ENCODE measurements around the gene RASSF8. TPM values are rescaled to one million over a fixed set of nuclear protein-coding genes. Genes with fewer than 3 reads are reported as not detected.

Gene RASSF8
- total and polyA plus RNA-seq, 9 of the 15 experiments (the other 6 are each of a cell fraction or from before 2014, with no cell fraction given): 0.01 to 0.36 (median 0.12) TPM; not detected in 1

DNA sequence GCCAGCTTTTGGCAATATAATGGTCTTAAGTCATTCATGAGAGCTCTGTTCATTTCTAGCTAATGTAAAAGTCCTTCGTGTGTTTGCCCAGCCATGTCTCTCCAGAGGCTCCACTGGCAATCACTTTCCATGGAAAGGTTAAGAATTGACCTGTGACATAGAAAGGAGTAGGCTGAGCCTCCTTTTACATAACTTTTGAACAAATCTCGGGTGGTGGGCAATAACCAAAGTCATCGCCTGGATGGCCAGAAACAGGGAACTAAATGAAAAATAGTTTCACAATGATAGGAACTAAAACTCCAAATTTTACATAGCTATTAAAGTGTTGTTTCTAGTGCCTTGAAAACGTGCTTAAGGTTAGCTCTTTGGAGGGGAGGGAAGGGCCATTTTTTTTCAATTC lies 159.8 kb downstream of the RASSF8 start:
- Histone ChIP-seq H3K9ac (ENCODE audit: insufficient read depth in 1 of 2, low read depth in 2 of 2, low read length in 2 of 2) (no peak overlapping the region), H3K9me1 (ENCODE audit: control insufficient read depth, insufficient read depth, low read length) (no peaks in the 10 kb centered on the region), H3K4me1 (replicated peaks in 1 of 2; ENCODE audit: control insufficient read depth in 2 of 2, insufficient read depth in 2 of 2, low read length in 2 of 2) (peaks cover 19 to 23% of the 10 kb centered on the region in 2 experiments), H2AFZ (ENCODE audit: low read depth, low read length) (no peak overlapping the region), H3K79me2 (ENCODE audit: control insufficient read depth, insufficient read depth, low read length) (no peaks in the 10 kb centered on the region), H3K27ac (ENCODE audit: extremely low read depth, low read depth, low read length) (no peak overlapping the region), H3K4me2 (ENCODE audit: insufficient read depth, low read length) (no peak overlapping the region), H3K4me3 (no peak overlapping the region), H3K36me3 (ENCODE audit: control insufficient read depth, insufficient read depth, low read length) (no peaks in the 10 kb centered on the region), H3K9me3 (replicated peaks; ENCODE audit: control insufficient read depth, insufficient read depth, low read depth, low read length) (no peaks in the 10 kb centered on the region), H4K20me1 (replicated peaks; ENCODE audit: control insufficient read depth, insufficient read depth, low read length) (no peaks in the 10 kb centered on the region; the same call in 1 of the 2 replicates), H3K27me3 (ENCODE audit: control insufficient read depth in 2 of 2, insufficient read depth in 2 of 2, low read length in 2 of 2) (peaks cover 16 to 18% of the 10 kb centered on the region in 2 experiments)
- FAIRE-seq (no peak), ATAC-seq (no peak), DNase-seq (ENCODE audit: extremely low read depth in 1 of 4, low spot score in 3 of 4) (no peak)
- no TSS peak for BruUV-seq (replicated peaks)
- in situ Hi-C loops (cut with MboI) (no loop called here), intact Hi-C loops (cut with micrococcal nuclease) (no loop called here)
- ChIA-PET POLR2A (no interaction called here), CTCF (ENCODE audit: low intra/inter-chr PET ratio) (interaction anchor here (0.7 kb wide), 2 partner anchors 148 to 320 kb away, joined by 3 to 4 read pairs; no protein-coding TSS in a partner anchor)
- WGBS (ENCODE audit: insufficient coverage, low coverage, missing lambda C conversion rate): 36% methylated on average over 3 of the region's 4 CpGs
- no peak for TF ChIP-seq LARP7 (IDR thresholded peaks at IDR 0.05)
- TF ChIP-seq, protein P1, sequence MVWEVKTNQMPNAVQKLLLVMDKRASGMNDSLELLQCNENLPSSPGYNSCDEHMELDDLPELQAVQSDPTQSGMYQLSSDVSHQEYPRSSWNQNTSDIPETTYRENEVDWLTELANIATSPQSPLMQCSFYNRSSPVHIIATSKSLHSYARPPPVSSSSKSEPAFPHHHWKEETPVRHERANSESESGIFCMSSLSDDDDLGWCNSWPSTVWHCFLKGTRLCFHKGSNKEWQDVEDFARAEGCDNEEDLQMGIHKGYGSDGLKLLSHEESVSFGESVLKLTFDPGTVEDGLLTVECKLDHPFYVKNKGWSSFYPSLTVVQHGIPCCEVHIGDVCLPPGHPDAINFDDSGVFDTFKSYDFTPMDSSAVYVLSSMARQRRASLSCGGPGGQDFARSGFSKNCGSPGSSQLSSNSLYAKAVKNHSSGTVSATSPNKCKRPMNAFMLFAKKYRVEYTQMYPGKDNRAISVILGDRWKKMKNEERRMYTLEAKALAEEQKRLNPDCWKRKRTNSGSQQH (CRISPR knock-in tag; IDR thresholded peaks at IDR 0.05): no peak
- TF ChIP-seq NELFE (IDR thresholded peaks at IDR 0.05; ENCODE audit: insufficient read depth, insufficient read length): no peak
- no peak for TF ChIP-seq EHMT2 (IDR thresholded peaks at IDR 0.05)
- TF ChIP-seq HEY1 (CRISPR knock-in tag; IDR thresholded peaks at IDR 0.05; ENCODE audit: borderline replicate concordance): no peak
- TF ChIP-seq, protein P2, sequence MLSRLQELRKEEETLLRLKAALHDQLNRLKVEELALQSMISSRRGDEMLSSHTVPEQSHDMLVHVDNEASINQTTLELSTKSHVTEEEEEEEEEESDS (CRISPR knock-in tag; IDR thresholded peaks at IDR 0.05): no peak
- TF ChIP-seq, protein P3, sequence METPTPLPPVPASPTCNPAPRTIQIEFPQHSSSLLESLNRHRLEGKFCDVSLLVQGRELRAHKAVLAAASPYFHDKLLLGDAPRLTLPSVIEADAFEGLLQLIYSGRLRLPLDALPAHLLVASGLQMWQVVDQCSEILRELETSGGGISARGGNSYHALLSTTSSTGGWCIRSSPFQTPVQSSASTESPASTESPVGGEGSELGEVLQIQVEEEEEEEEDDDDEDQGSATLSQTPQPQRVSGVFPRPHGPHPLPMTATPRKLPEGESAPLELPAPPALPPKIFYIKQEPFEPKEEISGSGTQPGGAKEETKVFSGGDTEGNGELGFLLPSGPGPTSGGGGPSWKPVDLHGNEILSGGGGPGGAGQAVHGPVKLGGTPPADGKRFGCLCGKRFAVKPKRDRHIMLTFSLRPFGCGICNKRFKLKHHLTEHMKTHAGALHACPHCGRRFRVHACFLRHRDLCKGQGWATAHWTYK (CRISPR knock-in tag; IDR thresholded peaks at IDR 0.05): no peak
- TF ChIP-seq MBD2 (IDR thresholded peaks at IDR 0.05; ENCODE audit: borderline replicate concordance, low read depth): no peak
- TF ChIP-seq MCM7 (IDR thresholded peaks at IDR 0.05): no peak
